ENCODE measurements around the gene KLK7. TPM values are rescaled to one million over a fixed set of nuclear protein-coding genes. Genes with fewer than 3 reads are reported as not detected.

KLK7 gene
- polyA plus RNA-seq, 1 of the 3 experiments (the other 2 are of a cell fraction), result not detected

DNA sequence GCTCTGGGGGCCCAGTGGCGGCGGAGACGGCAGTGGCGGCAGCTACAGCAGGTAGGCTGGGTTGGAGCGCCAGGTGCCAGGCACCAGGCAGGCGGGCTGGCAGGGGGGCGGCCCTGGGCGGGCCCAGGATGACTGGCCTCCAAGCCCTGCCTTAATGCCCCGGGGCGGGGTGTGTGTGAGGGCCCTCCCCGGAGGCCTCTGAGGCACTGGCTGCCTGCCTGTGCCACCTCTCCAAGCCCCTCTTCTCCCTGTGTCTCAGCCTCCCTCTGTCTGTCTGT is 42.8 kb upstream of the KLK7 start, which contains the start of gene KLK11:
Gene KLK11, minus strand, starts transcription at position 63 of the 278 bp plus-strand sequence. CDS start 985 bp downstream, outside the sequence.
- no peak within 1 kb of the TSS for H3K9ac ChIP-seq
- ChIA-PET CTCF (no interaction called here), POLR2A (no interaction called here)
- TF ChIP-seq MXI1 (IDR thresholded peaks at IDR 0.05; ENCODE audit: low read depth, low read length), result no peak
- TF ChIP-seq FOSL2 (IDR thresholded peaks at IDR 0.05; ENCODE audit: borderline replicate concordance, low read depth), result no peak
- no peak for TF ChIP-seq SMC3 (IDR thresholded peaks at IDR 0.05; ENCODE audit: low read depth, low read length)
- no peak for TF ChIP-seq ELF1 (IDR thresholded peaks at IDR 0.05)
- no peak for TF ChIP-seq GABPA (IDR thresholded peaks at IDR 0.05; ENCODE audit: low read depth)
- no peak for TF ChIP-seq TCF12 (IDR thresholded peaks at IDR 0.05)
- TF ChIP-seq, protein P1, sequence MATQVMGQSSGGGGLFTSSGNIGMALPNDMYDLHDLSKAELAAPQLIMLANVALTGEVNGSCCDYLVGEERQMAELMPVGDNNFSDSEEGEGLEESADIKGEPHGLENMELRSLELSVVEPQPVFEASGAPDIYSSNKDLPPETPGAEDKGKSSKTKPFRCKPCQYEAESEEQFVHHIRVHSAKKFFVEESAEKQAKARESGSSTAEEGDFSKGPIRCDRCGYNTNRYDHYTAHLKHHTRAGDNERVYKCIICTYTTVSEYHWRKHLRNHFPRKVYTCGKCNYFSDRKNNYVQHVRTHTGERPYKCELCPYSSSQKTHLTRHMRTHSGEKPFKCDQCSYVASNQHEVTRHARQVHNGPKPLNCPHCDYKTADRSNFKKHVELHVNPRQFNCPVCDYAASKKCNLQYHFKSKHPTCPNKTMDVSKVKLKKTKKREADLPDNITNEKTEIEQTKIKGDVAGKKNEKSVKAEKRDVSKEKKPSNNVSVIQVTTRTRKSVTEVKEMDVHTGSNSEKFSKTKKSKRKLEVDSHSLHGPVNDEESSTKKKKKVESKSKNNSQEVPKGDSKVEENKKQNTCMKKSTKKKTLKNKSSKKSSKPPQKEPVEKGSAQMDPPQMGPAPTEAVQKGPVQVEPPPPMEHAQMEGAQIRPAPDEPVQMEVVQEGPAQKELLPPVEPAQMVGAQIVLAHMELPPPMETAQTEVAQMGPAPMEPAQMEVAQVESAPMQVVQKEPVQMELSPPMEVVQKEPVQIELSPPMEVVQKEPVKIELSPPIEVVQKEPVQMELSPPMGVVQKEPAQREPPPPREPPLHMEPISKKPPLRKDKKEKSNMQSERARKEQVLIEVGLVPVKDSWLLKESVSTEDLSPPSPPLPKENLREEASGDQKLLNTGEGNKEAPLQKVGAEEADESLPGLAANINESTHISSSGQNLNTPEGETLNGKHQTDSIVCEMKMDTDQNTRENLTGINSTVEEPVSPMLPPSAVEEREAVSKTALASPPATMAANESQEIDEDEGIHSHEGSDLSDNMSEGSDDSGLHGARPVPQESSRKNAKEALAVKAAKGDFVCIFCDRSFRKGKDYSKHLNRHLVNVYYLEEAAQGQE (IDR thresholded peaks at IDR 0.05; ENCODE audit: low read depth, low read length), result no peak
- H3K4me3 ChIP-seq (ENCODE audit: low read depth in 2 of 2, low read length in 1 of 2), result no peak within 1 kb of the TSS
- H3K36me3 ChIP-seq (replicated peaks in 1 of 2; ENCODE audit: control insufficient read depth in 1 of 2, insufficient read depth in 2 of 2, low read length in 1 of 2), result no peaks in the 10 kb centered on the region
- H3K9me3 ChIP-seq, result no peaks in the 10 kb centered on the region
- no peak for DNase-seq
- 0% methylated on average over 1 of the region's 11 CpGs for WGBS (ENCODE audit: low lambda C conversion rate)
- no peaks in the 10 kb centered on the region for H4K20me1 ChIP-seq (ENCODE audit: insufficient read depth)
- H3F3A ChIP-seq (replicated peaks; ENCODE audit: insufficient read depth), result no peaks in the 10 kb centered on the region
- H3K4me1 ChIP-seq (ENCODE audit: control insufficient read depth in 1 of 2, insufficient read depth in 2 of 2, low read depth in 1 of 2, low read length in 1 of 2), result no peaks in the 10 kb centered on the region
- H2AFZ ChIP-seq (ENCODE audit: low read depth), result no peak within 1 kb of the TSS
- no peak within 1 kb of the TSS for H3K27ac ChIP-seq (ENCODE audit: low read depth in 2 of 2, low read length in 1 of 2)
- no peak within 1 kb of the TSS for H3K4me2 ChIP-seq
- H3K27me3 ChIP-seq (ENCODE audit: insufficient read depth), result peaks cover 78% of the 10 kb centered on the region
- no peaks in the 10 kb centered on the region for H3K9me2 ChIP-seq
- H3K79me2 ChIP-seq (ENCODE audit: insufficient read depth), result no peaks in the 10 kb centered on the region

DNA sequence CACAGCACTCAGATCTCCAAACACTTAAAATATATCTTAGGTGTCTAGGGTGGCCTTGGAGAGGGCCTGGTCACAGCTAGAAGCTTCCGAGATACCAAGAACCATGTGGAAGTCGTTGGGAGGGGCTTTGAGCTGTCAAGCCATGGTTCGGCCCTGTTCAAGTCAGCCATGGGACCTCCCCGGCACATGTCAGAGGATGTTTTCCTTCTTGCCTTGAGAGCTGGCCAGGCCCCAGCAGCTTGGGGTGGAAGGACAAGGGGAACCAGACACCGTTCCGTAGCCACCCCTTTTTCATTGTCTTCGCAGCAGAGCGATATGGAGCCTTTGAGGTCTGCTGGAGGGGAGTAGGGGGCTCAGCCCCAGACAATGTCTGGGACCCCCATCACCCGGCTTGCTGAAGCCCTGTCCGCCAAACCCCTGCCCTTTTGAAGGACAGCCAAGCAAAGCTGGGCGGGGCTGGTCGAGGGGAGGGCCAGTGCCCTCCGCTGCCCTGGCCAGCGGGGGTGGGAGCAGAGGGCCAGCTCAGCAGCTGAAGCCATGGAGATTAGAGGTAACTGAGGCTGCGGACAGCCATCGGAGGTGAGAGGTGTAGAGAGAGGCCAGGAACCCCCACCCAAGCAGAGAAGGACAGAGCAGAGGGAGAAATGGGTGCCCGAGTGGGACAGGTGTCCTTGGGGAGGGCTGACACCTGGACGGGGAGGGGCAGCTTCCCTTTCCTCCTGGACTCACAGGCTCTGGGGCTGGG is 42.3 kb upstream of the KLK7 start:
- H2AFZ ChIP-seq (ENCODE audit: low read depth), result no peak overlapping the region
- no peak overlapping the region for H3K4me3 ChIP-seq (ENCODE audit: low read depth in 2 of 2, low read length in 1 of 2)
- WGBS (ENCODE audit: low lambda C conversion rate), result 19% methylated on average over 5 of the region's 18 CpGs
- no peaks in the 10 kb centered on the region for H3K9me2 ChIP-seq
- DNase-seq, result peak; percentile 14
- no peaks in the 10 kb centered on the region for H3K4me1 ChIP-seq (ENCODE audit: control insufficient read depth in 1 of 2, insufficient read depth in 2 of 2, low read depth in 1 of 2, low read length in 1 of 2)
- H3K27ac ChIP-seq (ENCODE audit: low read depth in 2 of 2, low read length in 1 of 2), result no peak overlapping the region
- POLR2A ChIA-PET, result no interaction called here
- H3K79me2 ChIP-seq (ENCODE audit: insufficient read depth), result no peaks in the 10 kb centered on the region
- CTCF ChIA-PET, result no interaction called here
- no peak overlapping the region for H3K4me2 ChIP-seq
- no peaks in the 10 kb centered on the region for H3K9me3 ChIP-seq
- H3K27me3 ChIP-seq (ENCODE audit: insufficient read depth), result peaks cover 80% of the 10 kb centered on the region
- H3K9ac ChIP-seq, result no peak overlapping the region
- no peaks in the 10 kb centered on the region for H4K20me1 ChIP-seq (ENCODE audit: insufficient read depth)
- H3F3A ChIP-seq (replicated peaks; ENCODE audit: insufficient read depth), result no peaks in the 10 kb centered on the region
- H3K36me3 ChIP-seq (replicated peaks in 1 of 2; ENCODE audit: control insufficient read depth in 1 of 2, insufficient read depth in 2 of 2, low read length in 1 of 2), result no peaks in the 10 kb centered on the region
- TF ChIP-seq, protein P1 (IDR thresholded peaks at IDR 0.05; ENCODE audit: low read depth, low read length), result no peak
- TF ChIP-seq POLR2AphosphoS5 (IDR thresholded peaks at IDR 0.05; ENCODE audit: low read depth, low read length) (no peak), FOSL2 (IDR thresholded peaks at IDR 0.05; ENCODE audit: borderline replicate concordance, low read depth) (no peak), RFX5 (IDR thresholded peaks at IDR 0.05; ENCODE audit: low read length) (no peak), EZH2phosphoT487 (IDR thresholded peaks at IDR 0.05; ENCODE audit: borderline replicate concordance, low read depth) (no peak), TCF12 (IDR thresholded peaks at IDR 0.05) (no peak), SIN3A (IDR thresholded peaks at IDR 0.05; ENCODE audit: borderline replicate concordance, low read depth, low read length) (no peak), RAD21 (IDR thresholded peaks at IDR 0.05; ENCODE audit: low read length) (no peak), GABPA (IDR thresholded peaks at IDR 0.05; ENCODE audit: low read depth) (no peak), EP300 (IDR thresholded peaks at IDR 0.05; ENCODE audit: borderline replicate concordance in 1 of 2, low read depth in 1 of 2, low read length in 1 of 2) (no peak), CHD2 (IDR thresholded peaks at IDR 0.05; ENCODE audit: low read length, partially characterized antibody) (no peak)
- TF ChIP-seq, protein P2, sequence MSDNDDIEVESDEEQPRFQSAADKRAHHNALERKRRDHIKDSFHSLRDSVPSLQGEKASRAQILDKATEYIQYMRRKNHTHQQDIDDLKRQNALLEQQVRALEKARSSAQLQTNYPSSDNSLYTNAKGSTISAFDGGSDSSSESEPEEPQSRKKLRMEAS (IDR thresholded peaks at IDR 0.05; ENCODE audit: low read depth), result no peak
- TF ChIP-seq, protein P3, sequence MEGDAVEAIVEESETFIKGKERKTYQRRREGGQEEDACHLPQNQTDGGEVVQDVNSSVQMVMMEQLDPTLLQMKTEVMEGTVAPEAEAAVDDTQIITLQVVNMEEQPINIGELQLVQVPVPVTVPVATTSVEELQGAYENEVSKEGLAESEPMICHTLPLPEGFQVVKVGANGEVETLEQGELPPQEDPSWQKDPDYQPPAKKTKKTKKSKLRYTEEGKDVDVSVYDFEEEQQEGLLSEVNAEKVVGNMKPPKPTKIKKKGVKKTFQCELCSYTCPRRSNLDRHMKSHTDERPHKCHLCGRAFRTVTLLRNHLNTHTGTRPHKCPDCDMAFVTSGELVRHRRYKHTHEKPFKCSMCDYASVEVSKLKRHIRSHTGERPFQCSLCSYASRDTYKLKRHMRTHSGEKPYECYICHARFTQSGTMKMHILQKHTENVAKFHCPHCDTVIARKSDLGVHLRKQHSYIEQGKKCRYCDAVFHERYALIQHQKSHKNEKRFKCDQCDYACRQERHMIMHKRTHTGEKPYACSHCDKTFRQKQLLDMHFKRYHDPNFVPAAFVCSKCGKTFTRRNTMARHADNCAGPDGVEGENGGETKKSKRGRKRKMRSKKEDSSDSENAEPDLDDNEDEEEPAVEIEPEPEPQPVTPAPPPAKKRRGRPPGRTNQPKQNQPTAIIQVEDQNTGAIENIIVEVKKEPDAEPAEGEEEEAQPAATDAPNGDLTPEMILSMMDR (IDR thresholded peaks at IDR 0.05), result no peak

Measured in SK-N-SH (cell line).